Fibroblast of skin of scalp (primary cell): ENCODE data around the gene MMAB.

ENCODE experiments used
- DNase-seq: peaks from one replicate; pipeline ENCODE4 v3.0.0-alpha.2; 2013

The MMAB gene

DNA sequence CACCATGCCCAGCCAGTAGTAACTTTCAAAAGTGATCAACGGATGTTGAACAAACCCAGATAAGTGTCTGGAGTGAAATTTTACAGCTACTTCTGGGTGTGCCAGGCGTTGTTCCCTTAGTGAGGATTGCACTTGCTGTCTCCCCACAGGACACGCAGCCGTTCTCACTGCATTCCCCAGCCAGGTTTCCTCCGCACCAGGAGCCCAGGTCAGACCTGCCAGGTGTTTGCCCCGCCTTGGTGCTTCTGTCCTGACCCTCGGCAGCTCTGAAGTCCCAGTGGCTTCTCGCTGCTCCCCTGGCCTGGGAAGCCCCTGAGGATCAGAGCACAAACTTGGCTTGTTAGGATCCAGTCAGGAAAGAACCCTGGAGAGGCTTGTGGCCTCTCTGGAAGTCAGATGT is 36.2 kb downstream of the MMAB start:
- no peak for DNase-seq

DNA sequence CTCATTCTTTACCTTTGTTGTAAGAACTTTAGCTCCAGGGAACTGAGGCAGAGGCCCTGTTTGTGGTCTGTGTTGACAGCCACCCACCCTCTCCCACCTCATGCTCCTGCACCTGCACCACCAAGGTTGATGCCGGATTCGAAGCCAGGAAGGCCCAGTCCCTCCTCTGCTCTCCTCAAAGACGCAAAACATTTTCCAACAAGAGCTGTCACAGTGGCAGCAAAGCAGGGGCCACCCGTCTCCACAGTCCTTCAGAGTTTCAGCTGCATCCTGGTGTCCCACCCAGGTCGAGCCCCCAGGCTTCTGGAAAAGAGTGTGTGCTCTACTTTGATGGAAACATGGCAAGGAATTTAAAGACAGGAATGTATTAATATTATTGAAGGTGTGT is 37.4 kb downstream of the MMAB start:
- DNase-seq: no peak

DNA sequence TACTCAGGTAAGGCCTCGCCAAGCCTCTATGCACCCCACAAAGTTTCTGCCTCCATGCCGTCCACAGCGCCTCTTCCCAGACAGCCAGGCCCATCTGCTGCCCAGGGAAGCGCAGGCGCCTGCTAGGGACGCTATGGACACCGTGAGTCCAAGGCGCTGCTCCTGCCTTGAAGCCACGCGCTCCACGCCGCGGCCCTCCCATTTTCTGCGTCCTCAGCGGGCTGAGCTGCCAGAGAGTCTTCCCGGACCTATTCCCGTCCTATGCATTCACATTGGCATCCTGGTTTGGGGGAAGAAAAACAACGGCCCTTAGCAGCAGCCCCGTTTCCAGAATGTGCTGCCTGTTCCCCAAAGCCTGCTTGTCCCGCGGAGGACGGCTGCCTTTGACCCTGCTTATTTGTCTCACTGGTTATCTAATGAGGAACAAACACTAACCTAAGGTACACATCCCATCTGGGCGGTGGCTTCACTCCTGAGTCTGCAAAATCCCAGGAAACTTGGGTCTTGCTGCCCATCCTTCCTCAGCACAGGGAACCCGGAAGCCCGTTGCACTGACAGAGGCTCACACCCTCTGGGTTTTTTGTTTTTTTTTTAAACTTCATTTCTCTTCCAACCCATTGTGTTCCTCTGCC is 38.0 kb downstream of the MMAB start:
- no peak for DNase-seq

DNA sequence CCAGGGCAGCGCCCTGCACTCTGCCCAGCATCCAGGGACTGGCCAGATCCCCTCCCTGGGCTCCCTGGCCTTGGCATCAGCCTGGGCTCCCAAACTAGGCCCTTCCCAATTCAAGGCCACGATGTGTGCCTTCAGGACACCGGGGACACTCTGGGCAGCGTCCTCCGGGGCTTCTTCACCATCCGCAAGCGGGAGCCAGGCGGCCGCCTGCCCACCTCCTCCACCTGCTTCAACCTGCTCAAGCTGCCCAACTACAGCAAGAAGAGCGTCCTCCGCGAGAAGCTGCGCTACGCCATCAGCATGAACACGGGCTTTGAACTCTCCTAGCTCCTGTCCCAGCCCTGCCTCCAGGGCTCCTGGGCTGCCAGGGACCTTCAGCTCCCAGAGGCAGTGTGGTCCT is 38.8 kb downstream of the MMAB start:
- DNase-seq: no peak

DNA sequence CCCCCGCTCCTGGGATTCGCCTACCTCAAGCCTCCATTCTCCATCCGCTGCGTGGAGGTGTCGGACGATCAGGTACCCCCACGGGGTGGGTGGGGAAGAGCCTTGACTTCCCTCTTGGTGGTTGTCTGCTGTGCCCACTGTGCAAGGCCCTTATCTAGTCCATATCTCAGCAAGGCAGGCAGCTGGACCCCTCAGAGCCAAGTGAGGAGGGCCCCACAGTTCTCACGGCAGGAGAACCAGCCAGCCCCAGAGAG is 39.9 kb downstream of the MMAB start:
- DNase-seq: no peak

DNA sequence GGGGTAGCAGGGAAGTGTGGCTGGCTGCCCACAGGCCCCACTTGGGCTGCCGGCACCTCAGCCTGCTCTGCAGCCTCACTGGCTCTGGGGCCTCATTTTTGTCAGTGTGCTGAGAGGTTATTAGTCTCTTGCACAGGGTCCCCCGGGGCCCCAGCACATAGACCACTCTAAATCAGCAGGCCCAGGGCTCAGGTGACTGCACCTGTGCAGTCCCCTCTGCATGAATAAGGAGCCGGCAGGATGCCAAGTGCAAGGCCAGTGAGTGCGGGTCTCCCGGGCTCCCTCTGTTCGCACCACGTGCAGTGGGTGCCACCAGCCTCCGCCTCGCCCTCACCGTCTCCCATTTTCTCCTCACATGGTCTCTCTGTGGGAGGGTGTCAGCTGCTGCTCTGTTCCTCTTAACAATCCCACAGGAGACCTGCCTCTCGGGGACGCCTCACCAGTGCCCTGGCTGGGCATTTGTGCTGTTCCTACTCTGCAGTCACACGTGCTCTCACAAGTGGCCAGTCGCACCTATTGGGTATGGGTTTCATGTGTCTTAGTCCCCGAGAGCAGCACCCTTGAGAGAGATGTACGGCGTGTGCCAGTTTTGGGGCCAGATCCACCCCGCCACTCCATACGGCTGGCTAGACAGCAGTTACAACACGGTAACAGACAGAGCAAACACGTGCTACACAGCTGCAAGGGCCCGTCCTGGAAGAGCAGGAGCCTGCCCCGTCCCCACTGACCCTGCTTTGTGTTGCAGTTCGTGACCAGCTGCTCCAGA is 40.4 kb downstream of the MMAB start:
- DNase-seq: no peak

DNA sequence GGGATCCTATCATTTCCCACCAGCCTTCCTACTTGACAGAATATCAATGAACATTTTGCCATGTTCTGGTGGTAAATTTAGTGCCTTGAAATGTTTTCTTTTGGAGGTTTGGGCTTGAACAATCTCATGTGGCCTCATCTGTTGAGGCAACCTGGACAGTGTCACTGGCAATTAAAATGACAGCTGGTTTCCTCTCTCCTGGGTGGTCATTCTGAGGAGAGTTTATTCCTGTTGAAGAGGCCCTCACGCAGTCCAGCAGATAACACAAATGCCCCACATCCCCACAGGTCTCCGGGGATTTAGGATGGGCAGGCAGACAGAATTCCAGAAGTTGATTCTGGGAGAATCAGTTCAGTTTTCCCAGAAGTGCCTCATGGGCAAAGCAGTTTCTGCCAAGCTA is 41.9 kb downstream of the MMAB start:
- peak; percentile 13 for DNase-seq

DNA sequence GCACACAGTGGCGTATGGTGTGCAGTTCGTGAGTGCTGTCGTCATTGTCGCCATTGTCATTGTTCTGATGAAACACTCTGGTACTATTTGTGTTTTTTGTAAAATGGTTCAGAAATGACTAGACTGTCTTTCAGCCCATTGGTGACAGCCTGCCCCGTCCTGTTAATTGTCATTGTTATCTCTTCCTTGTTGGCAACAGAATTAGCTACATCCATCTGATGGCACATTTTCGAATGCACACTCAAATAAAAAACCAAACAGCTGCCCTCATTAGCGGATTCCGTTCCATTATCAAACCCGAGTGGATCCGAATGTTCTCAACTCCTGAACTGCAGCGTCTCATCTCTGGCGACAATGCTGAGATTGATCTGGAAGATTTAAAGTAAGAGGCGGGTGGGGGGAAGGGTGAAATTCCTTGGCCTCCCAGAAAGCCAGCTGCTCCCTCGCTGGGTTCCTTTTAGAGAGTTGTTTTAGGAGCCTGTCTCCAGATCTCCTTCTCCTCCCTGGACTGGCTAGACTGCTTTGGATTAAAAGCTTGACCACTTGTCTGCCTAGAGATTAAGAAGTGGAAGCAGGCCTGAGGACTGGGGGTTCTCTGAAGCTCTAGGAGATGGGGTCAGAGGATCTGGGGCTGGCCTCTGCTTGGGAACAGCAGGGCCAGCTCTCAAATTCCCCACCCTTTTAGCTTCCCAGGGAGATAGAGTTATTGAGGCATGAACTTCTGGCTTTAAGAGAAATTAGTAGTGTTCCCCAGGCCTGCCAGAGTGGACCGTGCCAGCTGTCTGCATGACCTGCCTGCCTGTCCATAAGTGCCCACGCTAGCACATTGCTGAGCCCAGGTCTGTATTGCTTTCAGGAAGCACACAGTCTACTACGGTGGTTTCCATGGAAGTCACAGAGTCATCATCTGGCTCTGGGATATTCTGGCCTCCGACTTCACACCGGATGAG is 43.3 kb downstream of the MMAB start:
- DNase-seq: no peak

DNA sequence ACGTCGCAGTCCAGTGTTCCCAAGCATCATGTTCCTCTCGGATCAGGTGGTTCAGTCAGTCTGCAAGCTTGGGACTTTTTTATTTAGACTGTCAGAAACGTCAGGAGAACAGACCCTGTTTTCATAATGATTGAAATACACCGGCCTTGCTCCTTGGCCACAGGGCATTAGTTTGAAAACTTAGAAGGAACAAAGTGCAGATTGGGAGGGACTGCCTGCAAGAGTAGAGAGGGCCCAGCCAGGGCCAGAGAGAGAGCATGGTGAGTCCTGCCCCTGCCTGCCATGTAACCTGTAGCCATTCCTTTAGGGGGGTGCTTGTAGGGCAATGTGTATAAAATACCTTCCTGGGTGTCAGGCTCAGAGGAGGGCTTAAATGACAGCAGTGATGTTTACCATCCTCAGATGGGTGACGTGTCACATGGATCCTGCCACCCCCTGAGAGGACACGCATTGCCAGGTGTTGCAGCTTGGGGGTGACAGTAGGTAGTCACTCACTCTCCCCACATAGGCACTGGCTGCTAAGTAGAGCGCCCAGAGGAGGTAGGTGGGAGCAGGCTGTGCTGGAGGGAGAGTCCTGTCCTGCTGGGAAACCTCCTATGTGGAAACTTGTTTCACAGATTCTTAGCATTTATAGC is 45.7 kb downstream of the MMAB start:
- DNase-seq: no peak

DNA sequence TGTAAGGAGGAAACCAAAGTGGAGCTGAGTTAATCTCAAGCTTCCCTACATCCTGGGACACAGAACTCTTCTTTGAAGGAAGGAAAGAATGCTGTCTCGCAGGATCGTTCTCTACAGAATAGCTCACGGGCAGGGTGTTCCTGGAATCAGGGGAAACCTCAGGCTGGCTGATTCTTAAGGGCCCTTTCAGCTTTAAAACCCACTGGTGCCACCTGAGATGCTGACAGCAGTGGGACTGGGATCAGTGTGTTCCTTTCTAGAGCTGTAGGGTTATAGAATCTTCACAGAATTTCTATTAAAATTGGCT is 48.1 kb downstream of the MMAB start:
- no peak for DNase-seq

DNA sequence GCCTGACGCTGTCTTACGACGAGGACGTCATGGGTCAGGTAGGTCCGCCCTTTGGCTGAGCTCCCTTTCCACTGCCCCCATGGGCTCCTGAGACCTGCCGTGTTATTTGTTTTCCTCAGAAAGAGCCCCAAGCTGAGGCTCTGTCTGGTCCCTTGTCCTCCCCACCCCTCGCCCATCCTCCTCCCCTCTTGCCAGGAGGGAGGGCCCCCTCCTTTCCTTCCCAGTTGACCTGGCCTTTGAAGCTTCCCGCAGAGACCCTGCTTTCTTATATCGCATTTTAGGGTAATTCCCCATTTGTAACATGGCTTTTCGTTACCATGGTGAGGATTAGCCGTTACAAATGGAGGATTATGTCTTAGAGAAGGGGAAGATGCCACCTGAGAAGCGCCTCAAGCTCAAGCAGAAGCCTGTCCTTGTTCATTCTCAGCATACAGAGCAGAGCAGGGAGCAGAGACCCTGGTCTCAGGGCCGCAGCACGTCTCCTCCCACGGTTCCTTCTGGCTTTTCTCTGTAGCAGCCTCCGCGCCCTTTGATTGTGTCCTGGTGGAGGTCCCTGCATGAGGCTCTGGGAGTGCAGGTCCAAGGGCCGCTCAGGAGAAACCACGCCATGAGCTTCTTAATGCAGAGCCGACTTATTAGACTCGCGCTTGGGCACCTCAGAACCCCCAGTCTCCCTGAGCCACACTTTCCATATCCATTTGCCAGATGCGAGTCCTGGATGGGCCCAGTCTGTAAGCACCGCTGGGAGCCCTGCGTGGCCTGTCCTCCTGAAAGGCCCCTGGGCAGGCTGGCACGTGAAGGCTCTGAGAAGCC is 48.6 kb downstream of the MMAB start:
- no peak for DNase-seq

DNA sequence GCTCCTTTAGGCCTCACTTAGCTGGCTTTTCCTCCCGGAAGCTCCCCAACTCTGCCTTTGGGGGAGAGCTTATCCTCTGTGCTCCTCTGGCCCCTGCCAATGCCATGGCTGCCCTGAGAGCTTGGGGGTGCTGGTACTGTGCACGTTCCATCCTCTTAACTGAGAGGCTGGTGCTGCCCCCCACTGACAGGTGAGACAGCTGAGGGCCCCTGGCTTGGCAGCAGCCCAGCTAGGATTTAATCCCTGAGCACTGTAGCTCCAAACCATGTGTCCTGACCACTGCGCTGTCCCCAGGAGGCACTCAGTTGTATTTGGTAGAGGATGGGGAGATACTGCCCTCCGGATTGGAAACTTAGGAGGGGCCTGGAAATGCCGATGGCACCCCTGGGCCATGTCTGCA is 49.8 kb downstream of the MMAB start:
- DNase-seq: no peak

DNA sequence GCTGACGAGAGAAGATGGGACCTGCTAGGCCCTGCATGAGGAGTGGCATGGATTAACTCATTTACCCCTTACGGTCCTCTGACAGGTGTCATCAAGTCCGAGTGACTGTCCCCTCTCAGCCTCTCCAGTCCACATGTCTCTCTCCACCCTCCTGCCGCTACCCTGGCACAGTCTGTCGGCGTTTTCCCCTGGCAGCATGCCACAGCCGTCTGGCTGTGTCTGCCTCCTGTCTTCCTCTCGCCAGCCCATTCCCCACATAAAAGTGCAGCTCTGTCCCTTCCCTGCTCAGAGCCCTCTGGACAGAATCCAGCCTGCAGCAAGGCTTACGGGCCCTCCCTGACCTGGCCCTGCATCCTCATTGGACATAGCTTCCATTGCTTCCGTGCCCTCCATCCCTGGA is 50.2 kb downstream of the MMAB start:
- no peak for DNase-seq

DNA sequence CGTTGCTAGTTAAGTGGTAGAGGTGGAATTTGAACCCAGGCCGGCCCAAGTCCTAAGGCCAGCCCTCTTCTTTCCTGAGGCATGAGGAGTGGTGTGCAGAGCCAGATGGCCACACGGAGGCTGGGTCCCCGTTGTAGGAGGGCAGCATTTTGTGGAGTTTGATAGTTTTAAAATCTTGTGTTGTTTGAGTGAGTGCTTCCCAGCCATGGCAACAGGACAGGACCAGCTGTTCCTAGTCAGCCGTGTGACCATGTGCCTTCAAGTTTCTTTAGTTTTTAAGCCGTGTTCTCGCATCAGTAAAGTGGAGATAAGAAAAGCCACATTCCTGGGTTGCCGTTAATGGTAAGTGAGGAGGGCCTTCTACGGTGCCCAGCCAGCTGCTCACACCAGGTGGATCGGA is 51.5 kb downstream of the MMAB start:
- no peak for DNase-seq

DNA sequence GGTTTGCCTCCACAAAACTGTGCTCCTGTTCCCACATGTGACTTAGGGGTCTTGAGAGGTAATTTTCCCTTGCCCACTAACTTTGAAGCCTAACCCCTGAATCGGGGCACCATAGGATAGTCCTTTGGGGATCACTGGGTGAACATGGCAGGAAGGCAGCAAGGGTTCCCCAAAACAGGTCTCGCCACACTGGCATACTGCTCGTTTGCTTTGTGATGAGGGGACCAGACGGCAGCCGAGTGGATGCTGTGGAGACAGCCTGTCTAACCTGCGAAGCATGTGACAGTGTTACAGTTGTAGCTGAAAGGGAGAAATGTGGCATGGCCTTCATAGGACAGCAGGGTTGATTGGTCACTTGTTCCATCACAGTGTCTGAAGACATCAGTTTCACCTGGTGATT is 53.5 kb downstream of the MMAB start:
- no peak for DNase-seq

DNA sequence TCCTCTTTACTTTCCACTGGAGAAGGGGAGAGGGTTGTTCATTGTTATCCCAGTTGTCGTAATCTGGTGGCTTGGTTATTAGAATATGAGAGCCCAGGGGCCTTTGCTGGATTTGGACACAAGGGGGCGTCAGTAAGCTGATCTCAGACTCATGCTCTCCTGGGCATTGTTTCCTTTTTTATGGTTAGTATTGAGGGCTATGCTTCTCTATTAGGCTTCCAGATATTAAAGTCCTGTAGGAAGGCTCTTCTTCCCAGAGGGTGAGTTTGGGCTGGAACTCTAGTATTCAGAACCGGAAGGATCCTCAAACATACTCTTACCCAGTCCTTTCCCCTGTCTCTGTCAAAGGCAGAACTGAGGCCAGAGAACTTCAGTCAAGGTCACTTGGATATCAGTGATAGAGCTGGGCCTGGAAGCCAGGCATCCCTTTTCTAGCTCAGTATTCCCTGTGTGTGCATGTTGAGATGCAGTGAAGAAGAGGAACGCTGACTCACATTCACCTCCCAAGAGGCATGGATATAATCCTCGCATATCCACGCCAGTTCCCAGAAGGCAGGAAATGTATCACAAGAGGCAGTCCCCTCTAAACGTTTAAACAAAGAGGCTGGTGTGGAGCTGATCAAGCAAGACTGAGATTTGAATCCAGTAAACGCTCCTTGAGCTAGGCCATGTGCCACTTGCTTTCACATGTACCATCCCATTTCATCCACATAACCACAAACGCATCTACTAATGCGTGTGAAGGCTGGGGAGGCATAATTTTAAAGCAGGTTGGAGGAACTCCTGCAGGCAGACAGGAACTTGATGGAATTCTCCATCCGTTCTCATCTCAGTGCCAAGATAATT is 54.3 kb downstream of the MMAB start:
- DNase-seq: peak; percentile 89

DNA sequence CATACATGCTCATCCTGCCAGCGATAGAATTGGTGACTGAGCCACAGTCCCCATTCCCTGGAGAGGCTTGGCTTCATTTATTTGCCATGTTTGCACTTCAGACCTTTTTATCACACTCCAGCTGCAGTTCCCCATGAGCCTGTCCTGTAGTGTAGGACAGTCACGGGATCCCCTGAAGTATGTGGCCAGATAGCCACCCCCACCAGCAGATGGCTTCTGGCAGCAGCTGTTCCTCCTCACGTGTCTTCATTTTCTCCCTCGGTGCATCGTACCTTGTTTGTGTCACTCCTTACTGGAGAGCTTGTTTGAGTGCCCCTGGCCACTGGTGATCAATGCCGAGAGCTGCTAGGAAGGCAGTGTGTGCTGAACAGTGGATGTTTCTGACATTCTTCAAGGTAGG is 55.7 kb downstream of the MMAB start:
- no peak for DNase-seq

DNA sequence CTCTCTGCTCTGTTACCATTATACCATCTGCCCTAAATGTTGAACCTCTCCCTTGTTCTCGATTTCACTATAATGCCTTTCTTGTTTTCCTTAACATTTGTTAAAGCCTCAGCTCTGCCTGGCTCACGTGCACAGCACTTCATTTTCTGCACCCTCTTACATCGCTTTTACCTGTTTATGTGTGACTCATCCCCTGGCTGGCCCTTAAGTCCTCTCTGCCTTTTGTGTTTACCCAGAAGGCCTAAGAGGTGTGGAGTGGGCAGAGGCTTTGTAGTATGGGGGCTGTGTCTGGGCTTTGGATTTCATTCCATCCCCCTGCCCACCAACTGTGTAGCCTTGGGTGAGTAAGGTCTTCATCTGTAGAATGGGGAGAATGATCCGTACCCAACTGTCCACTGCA is 59.3 kb downstream of the MMAB start:
- DNase-seq: no peak

DNA sequence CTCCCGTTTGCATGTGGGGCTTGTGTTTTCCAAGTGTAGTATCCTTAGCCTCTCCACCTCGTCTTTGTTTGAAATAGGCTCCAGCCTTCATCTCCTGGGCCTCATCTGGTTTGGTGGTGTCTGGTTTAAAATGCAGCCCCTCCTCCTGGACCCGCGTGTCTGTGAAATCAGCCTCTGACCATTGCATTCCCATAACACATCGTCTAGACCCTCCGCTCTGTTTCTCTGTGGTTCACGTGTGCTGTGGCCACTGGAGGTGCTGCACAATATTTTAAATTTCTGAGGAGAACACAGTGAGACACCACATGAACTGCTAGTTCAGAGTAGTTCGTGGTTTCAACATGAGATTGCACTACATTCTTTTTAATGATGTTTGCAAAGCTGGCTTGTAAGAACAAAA is 60.3 kb downstream of the MMAB start:
- no peak for DNase-seq

DNA sequence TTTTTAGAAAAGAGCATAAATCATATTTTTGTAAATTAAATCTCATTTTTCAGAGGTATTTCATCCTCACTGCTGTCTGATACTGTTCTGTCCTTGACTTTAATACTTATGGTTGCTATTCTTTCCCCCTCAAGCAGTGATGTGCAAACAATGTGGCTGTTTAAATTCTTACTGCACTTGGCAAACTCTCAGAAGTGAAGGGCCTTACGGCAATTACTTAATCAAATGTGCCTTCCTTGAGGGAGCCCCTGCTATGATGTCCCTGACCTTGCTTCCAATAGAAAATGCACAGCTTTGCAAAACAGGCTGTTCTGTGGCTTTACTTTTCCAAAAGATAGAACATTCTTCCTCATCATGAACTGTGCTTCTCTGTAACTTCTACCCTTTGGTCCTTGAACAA is 60.7 kb downstream of the MMAB start:
- no peak for DNase-seq

DNA sequence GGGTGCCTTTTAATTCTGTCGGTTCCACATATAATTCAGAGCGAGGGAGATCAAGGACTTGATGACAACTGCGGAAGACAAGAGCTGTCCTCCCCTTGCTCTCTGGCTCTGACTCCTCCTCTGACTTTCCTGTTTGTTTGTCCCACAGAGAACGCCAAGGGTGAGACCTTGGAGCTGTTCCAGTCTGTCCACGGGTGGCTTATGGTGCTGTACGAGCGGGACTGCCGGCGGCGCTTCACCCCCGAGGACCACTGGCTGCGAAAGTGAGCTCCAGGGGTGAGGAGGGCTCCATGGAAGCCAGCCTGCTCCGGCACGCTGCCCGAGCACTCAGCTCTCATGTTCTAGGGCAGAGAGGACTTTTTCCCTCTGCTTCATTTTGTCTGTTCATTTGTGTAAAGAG is 63.1 kb downstream of the MMAB start:
- no peak for DNase-seq

DNA sequence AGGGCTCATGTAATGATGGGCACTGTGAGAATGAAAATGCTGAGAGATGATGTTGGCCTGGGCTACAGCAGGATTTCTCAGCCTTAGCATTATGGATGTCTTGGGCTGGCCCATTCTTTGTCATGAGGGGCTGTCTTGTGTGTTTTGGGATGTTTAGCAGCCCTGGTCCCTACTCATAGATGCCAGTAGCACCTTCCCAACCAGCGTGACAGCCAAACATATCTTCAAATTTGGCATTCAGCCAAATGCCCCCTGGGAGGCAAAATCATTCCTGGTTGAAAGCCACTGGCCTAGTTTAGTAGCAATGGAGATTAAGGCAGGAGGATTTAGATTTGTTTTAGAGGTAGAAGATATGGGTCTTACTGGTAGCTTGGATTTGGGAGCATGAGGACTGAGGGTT is 69.2 kb downstream of the MMAB start:
- no peak for DNase-seq
